ENCODE results near the gene FUT7.
A peak's percentile ranks its signal among the peaks of the same experiment; 100 is the strongest.
"Not testable (repeated sequence)": the region's sequence is repeated elsewhere in the genome, so short reads cannot be mapped to it uniquely, and the experiment has no call there.

Gene FUT7

GRCh38 chr9:137064027-137064879, 32.4 kb upstream of the FUT7 start:
- Histone ChIP-seq H3K4me1 (ENCODE audit: low read depth, poor library complexity, severe bottlenecking) (peaks cover 14% of the 10 kb centered on the region), H3K79me2 (ENCODE audit: insufficient read depth, low read depth) (no peaks in the 10 kb centered on the region), H3K36me3 (ENCODE audit: insufficient read depth) (no peaks in the 10 kb centered on the region), H3K27ac (no peak overlapping the region), H3K27me3 (ENCODE audit: insufficient read depth, low read depth) (peaks cover 13% of the 10 kb centered on the region; the same call in 1 of the 2 replicates), H3K4me2 (no peak overlapping the region), H3K4me3 (IDR thresholded peaks at IDR 0.05; ENCODE audit: insufficient read depth, low read depth, low read length) (no peak overlapping the region), H3K9ac (no peak overlapping the region), H2AFZ (ENCODE audit: low read depth) (no peak overlapping the region), H4K20me1 (ENCODE audit: insufficient read depth) (0 out of 2 replicates have a peak, but pooled peaks cover 2% of the 10 kb centered on the region)
- TF ChIP-seq CTCF (conservative IDR thresholded peaks at IDR 0.05; ENCODE audit: low read depth, low read length) = peak; percentile 88

GRCh38 chr9:137063311-137064026, 31.6 kb upstream of the FUT7 start:
- Histone ChIP-seq H3K9ac (no peak overlapping the region), H3K79me2 (ENCODE audit: insufficient read depth, low read depth) (no peaks in the 10 kb centered on the region), H2AFZ (ENCODE audit: low read depth) (no peak overlapping the region), H3K36me3 (ENCODE audit: insufficient read depth) (no peaks in the 10 kb centered on the region), H3K27ac (no peak overlapping the region), H4K20me1 (ENCODE audit: insufficient read depth) (no peaks in the 10 kb centered on the region), H3K4me3 (IDR thresholded peaks at IDR 0.05; ENCODE audit: insufficient read depth, low read depth, low read length) (no peak overlapping the region), H3K4me2 (no peak overlapping the region), H3K27me3 (ENCODE audit: insufficient read depth, low read depth) (peaks cover 21% of the 10 kb centered on the region; the same call in 1 of the 2 replicates), H3K4me1 (ENCODE audit: low read depth, poor library complexity, severe bottlenecking) (peaks cover 7% of the 10 kb centered on the region)
- TF ChIP-seq CTCF (conservative IDR thresholded peaks at IDR 0.05; ENCODE audit: low read depth, low read length) = no peak

- peaks cover 28% of the 10 kb centered on the region; the same call in 1 of the 2 replicates for H3K27me3 ChIP-seq (ENCODE audit: insufficient read depth, low read depth)
- H3K9ac ChIP-seq; H3K27ac ChIP-seq; H3K4me3 ChIP-seq (IDR thresholded peaks at IDR 0.05; ENCODE audit: insufficient read depth, low read depth, low read length); H3K36me3 ChIP-seq (ENCODE audit: insufficient read depth); H4K20me1 ChIP-seq (ENCODE audit: insufficient read depth); H3K4me1 ChIP-seq (ENCODE audit: low read depth, poor library complexity, severe bottlenecking); H3K4me2 ChIP-seq; H3K79me2 ChIP-seq (ENCODE audit: insufficient read depth, low read depth); H2AFZ ChIP-seq (ENCODE audit: low read depth): not testable (repeated sequence)
These were observed 30.9 kb upstream of the FUT7 start for GRCh38 chr9:137062798-137063197.

GRCh38 chr9:137062384-137062783, 30.5 kb upstream of the FUT7 start:
- no peaks in the 10 kb centered on the region for H4K20me1 ChIP-seq (ENCODE audit: insufficient read depth)
- no peak overlapping the region for H3K9ac ChIP-seq
- no peak overlapping the region for H3K27ac ChIP-seq
- H2AFZ ChIP-seq (ENCODE audit: low read depth) = no peak overlapping the region
- no peak for TF ChIP-seq CTCF (conservative IDR thresholded peaks at IDR 0.05; ENCODE audit: low read depth, low read length)
- H3K27me3 ChIP-seq (ENCODE audit: insufficient read depth, low read depth) = peaks cover 32% of the 10 kb centered on the region; the same call in 1 of the 2 replicates
- H3K36me3 ChIP-seq (ENCODE audit: insufficient read depth) = no peaks in the 10 kb centered on the region
- no peaks in the 10 kb centered on the region for H3K79me2 ChIP-seq (ENCODE audit: insufficient read depth, low read depth)
- peaks cover 3% of the 10 kb centered on the region for H3K4me1 ChIP-seq (ENCODE audit: low read depth, poor library complexity, severe bottlenecking)
- H3K4me3 ChIP-seq (IDR thresholded peaks at IDR 0.05; ENCODE audit: insufficient read depth, low read depth, low read length) = no peak overlapping the region
- H3K4me2 ChIP-seq = no peak overlapping the region

Measured in KMS-11 (cell line).